GM23338 (cell line): Measurements from ENCODE around the gene ANAPC2. TPM values are rescaled to one million over a fixed set of nuclear protein-coding genes. Genes with fewer than 3 reads are reported as not detected.

Source experiments
- ATAC-seq: fragments of 200-7000 bp; cut with Tn5 transposase; 3 replicates; pipeline ENCODE4 v1.9.1; 2020
- DNase-seq: peaks from one replicate; pipeline ENCODE4 v3.0.0-alpha.2; 2015; ENCODE audit warnings: low spot score
- H2AFZ ChIP-seq: fragments of 200-600 bp; sonication (generic); 2 replicates; pipeline ENCODE4 v1.8.0; 2016; ENCODE audit warnings: antibody characterized with exemption, mild to moderate bottlenecking, moderate library complexity
- H3F3A ChIP-seq: fragments of 200-600 bp; sonication (generic); replicated peaks from 2 replicates; pipeline ENCODE4 v1.8.0; 2017; ENCODE audit warnings: antibody characterized with exemption, mixed run types, low read depth
- H3K27ac ChIP-seq: fragments of 200-600 bp; sonication (generic); 2 replicates; pipeline ENCODE4 v1.6.1; 2016; ENCODE audit warnings: low read depth
- H3K27me3 ChIP-seq: fragments of 200-600 bp; sonication (generic); 2 replicates; pipeline ENCODE4 v1.8.0; 2016; ENCODE audit warnings: mild to moderate bottlenecking, mixed run types, moderate library complexity; ENCODE audit not compliant: insufficient read depth
- H3K36me3 ChIP-seq: fragments of 200-600 bp; sonication (generic); 2 replicates; pipeline ENCODE4 v1.8.0; 2016; ENCODE audit warnings: mild to moderate bottlenecking; ENCODE audit not compliant: insufficient read depth
- H3K4me1 ChIP-seq: fragments of 200-600 bp; sonication (generic); 2 replicates; pipeline ENCODE4 v1.8.0; 2016; ENCODE audit warnings: mild to moderate bottlenecking, moderate library complexity; ENCODE audit not compliant: insufficient read depth
- H3K4me2 ChIP-seq: fragments of 200-600 bp; sonication (generic); 2 replicates; pipeline ENCODE4 v1.7.1; 2017; ENCODE audit warnings: mixed run types
- H3K4me3 ChIP-seq: fragments of 200-600 bp; sonication (generic); 2 replicates; pipeline ENCODE4 v1.6.1; 2016; ENCODE audit warnings: mixed run types
- H3K79me2 ChIP-seq: fragments of 200-600 bp; sonication (generic); replicated peaks from 2 replicates; pipeline ENCODE4 v1.8.0; 2017; ENCODE audit warnings: mild to moderate bottlenecking; ENCODE audit not compliant: insufficient read depth
- H3K9me2 ChIP-seq: fragments of 200-600 bp; sonication (generic); 2 replicates; pipeline ENCODE4 v1.8.0; 2017; ENCODE audit not compliant: insufficient read depth
- H4K20me1 ChIP-seq: fragments of 200-600 bp; sonication (generic); replicated peaks from 2 replicates; pipeline ENCODE4 v1.8.0; 2017; ENCODE audit warnings: mild to moderate bottlenecking; ENCODE audit not compliant: insufficient read depth
- H3K27ac Mint-ChIP-seq: 2 replicates; pipeline ENCODE4 v1.8.0; 2020; ENCODE audit warnings: inconsistent platforms, mild to moderate bottlenecking, moderate library complexity, mixed read lengths
- H3K27me3 Mint-ChIP-seq: 3 replicates; pipeline ENCODE4 v1.8.0; 2022; ENCODE audit warnings: low read depth, mild to moderate bottlenecking, moderate library complexity, mixed read lengths, inconsistent platforms; ENCODE audit not compliant: insufficient read depth, poor library complexity
- H3K36me3 Mint-ChIP-seq: 3 replicates; pipeline ENCODE4 v1.8.0; 2021; ENCODE audit warnings: low read depth, mild to moderate bottlenecking, inconsistent platforms, moderate library complexity, mixed read lengths
- H3K4me1 Mint-ChIP-seq: 3 replicates; pipeline ENCODE4 v1.8.0; 2020; ENCODE audit warnings: mild to moderate bottlenecking, inconsistent platforms, mixed read lengths
- H3K4me3 Mint-ChIP-seq: 3 replicates; pipeline ENCODE4 v1.8.0; 2021; ENCODE audit warnings: moderate library complexity, mild to moderate bottlenecking, inconsistent platforms, mixed read lengths
- H3K9me3 Mint-ChIP-seq: 3 replicates; pipeline ENCODE4 v1.8.0; 2020; ENCODE audit warnings: moderate library complexity, mild to moderate bottlenecking, inconsistent platforms, mixed read lengths
- CREB1 ChIP-seq: fragments of 250-450 bp; sonication (Bioruptor Pico); IDR thresholded peaks from 2 replicates; pipeline ENCODE4 v1.5.0; 2020; ENCODE audit warnings: low read depth, mild to moderate bottlenecking, moderate library complexity
- EZH2 ChIP-seq: fragments of 200-600 bp; sonication (generic); IDR thresholded peaks from one replicate; pipeline ENCODE4 v1.8.0; 2017; ENCODE audit warnings: antibody characterized with exemption, mild to moderate bottlenecking, low read depth; ENCODE audit not compliant: unreplicated experiment
- JUNB ChIP-seq: IDR thresholded peaks from one replicate; pipeline ENCODE4 v1.6.1; 2016; ENCODE audit warnings: antibody characterized with exemption; ENCODE audit not compliant: unreplicated experiment
- POLR2AphosphoS5 ChIP-seq: IDR thresholded peaks from 2 replicates; pipeline ENCODE4 v1.6.1; 2016; ENCODE audit warnings: antibody characterized with exemption, low read depth
- ZNF114 ChIP-seq: fragments of 250-450 bp; sonication (Bioruptor Pico); IDR thresholded peaks from 2 replicates; pipeline ENCODE4 v1.5.0; 2020; ENCODE audit warnings: mild to moderate bottlenecking, moderate library complexity
- ZNF331 ChIP-seq: fragments of 250-450 bp; sonication (Bioruptor Pico); IDR thresholded peaks from 2 replicates; pipeline ENCODE4 v1.5.0; 2020; ENCODE audit warnings: low read depth, mild to moderate bottlenecking, moderate library complexity
- ZNF462 ChIP-seq: fragments of 250-450 bp; sonication (Bioruptor Pico); IDR thresholded peaks from 2 replicates; pipeline ENCODE4 v1.5.0; 2020; ENCODE audit warnings: mild to moderate bottlenecking, moderate library complexity
- polyA plus RNA-seq: library from polyadenylated mRNA; unstranded; fragments of >200 nt; fragmentation: Nextera tagmentation; extraction: Ambion mirVana; gene quantifications from 2 replicates; pipeline ENCODE4 v1.2.1, GENCODE V29; 2016
- total RNA-seq: library from RNA; depleted of rRNA; stranded (reverse); fragments of >200 nt; shearing (Covaris generic); gene quantifications from 2 replicates; pipeline ENCODE4 v1.2.3, GENCODE V29; 2014

ANAPC2 gene
- total and polyA plus RNA-seq, 2 experiments from 2014 or later: 16.4 to 42.9 TPM

- TF ChIP-seq ZNF462 (CRISPR knock-in tag) (no peak), EZH2 (no peak), ZNF331 (no peak), CREB1 (CRISPR knock-in tag) (no peak), POLR2AphosphoS5 (no peak)
Measured at GRCh38 chr9:137140151-137141012, 48.0 kb downstream of the ANAPC2 start (continued).

- Mint-ChIP-seq H3K9me3 (no peaks in the 10 kb centered on the region), H3K4me1 (peaks cover 10% of the 10 kb centered on the region), H3K4me3 (peak overlapping the region; percentile 61), H3K36me3 (no peaks in the 10 kb centered on the region), H3K27me3 (peaks cover 66% of the 10 kb centered on the region), H3K27ac (no peak overlapping the region)
- DNase-seq: peak; percentile 65
- Histone ChIP-seq H3K27me3 (peaks cover 48% of the 10 kb centered on the region), H4K20me1 (no peaks in the 10 kb centered on the region), H3K4me1 (peaks cover 12% of the 10 kb centered on the region), H3K4me3 (no peak overlapping the region), H2AFZ (no peak overlapping the region), H3K27ac (no peak overlapping the region), H3K4me2 (peak overlapping the region; percentile 38; the same call in 1 of the 2 replicates), H3K79me2 (no peaks in the 10 kb centered on the region), H3F3A (no peaks in the 10 kb centered on the region), H3K36me3 (no peaks in the 10 kb centered on the region), H3K9me2 (no peaks in the 10 kb centered on the region)
- no peak for TF ChIP-seq JUNB
- no peak for TF ChIP-seq ZNF114 (CRISPR knock-in tag)
- TF ChIP-seq EZH2: peak; percentile 19
- ATAC-seq: no peak; the same call in 2 of the 3 replicates
Measured at GRCh38 chr9:137139468-137140150, 48.8 kb downstream of the ANAPC2 start.
